Measurements from ENCODE around the gene CKS1B. TPM values are rescaled to one million over a fixed set of nuclear protein-coding genes. Genes with fewer than 3 reads are reported as not detected.
"Not testable (repeated sequence)": the region's sequence is repeated elsewhere in the genome, so short reads cannot be mapped to it uniquely, and the experiment has no call there.

The CKS1B gene
- total and polyA plus RNA-seq, 4 donors, result 22.3 to 38.2 (median 30.2) TPM

DNA sequence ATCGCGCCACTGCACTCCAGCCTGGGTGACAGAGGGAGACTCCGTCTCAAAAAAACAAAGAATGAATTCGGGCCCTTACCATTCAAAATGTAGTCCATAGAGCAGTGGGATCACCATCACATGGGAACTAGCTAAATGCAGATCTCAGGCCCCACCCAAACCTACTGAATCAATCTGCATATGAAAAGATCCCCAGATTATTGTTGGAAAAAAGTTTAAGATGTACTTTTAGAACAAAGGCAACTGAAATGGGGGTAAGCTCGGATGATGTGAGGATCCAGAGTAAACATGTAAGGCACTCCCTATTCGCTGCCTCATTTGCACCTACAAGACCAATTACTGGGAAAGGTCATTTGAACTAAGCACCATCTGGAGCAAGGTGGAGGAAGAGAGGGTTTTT, 7.9 kb downstream of the CKS1B start:
- no peak for TF ChIP-seq CTCF (IDR thresholded peaks at IDR 0.05; ENCODE audit: control extremely low read depth, extremely low read depth)
- peaks cover 0 to 14% (median 6%) of the 10 kb centered on the region in 5 donors for H3K4me1 ChIP-seq (ENCODE audit: control insufficient read depth in 5 of 5, insufficient read depth in 5 of 5, low read length in 5 of 5)
- no peak overlapping the region for H3K4me3 ChIP-seq
- WGBS, 2 donors, result 69 to 71% methylated on average over 6 of the region's 6 CpGs
- ATAC-seq (ENCODE audit: insufficient read depth, low FRiP score), result no peak
- H3K27ac ChIP-seq (ENCODE audit: low read depth in 1 of 2, low read length in 1 of 2), result no peak overlapping the region
- H3K27me3 ChIP-seq (ENCODE audit: control insufficient read depth in 3 of 3, insufficient read depth in 3 of 3, low read length in 2 of 3), result no peaks in the 10 kb centered on the region
- DNase-seq, result no peak
- no peaks in the 10 kb centered on the region for H3K9me3 ChIP-seq (ENCODE audit: control insufficient read depth in 4 of 4, insufficient read depth in 3 of 4, low read length in 3 of 4)
- H3K36me3 ChIP-seq (ENCODE audit: control insufficient read depth in 4 of 4, insufficient read depth in 4 of 4, low read length in 4 of 4), result peaks cover 0 to 5% (median 4%) of the 10 kb centered on the region in 4 donors
- H3K9ac ChIP-seq (ENCODE audit: insufficient read depth in 1 of 2, low read length in 2 of 2), result no peak overlapping the region

- Histone ChIP-seq H3K4me1 (ENCODE audit: control insufficient read depth in 5 of 5, insufficient read depth in 5 of 5, low read length in 5 of 5) (peaks cover 0 to 14% (median 6%) of the 10 kb centered on the region in 5 donors), H3K9me3 (ENCODE audit: control insufficient read depth in 4 of 4, insufficient read depth in 3 of 4, low read length in 3 of 4) (no peaks in the 10 kb centered on the region), H3K27ac (ENCODE audit: low read depth in 1 of 2, low read length in 1 of 2) (peak within 1 kb of the TSS; percentile 62 to 76)
Measured at GRCh38 chr1:154982897-154983648, 8.6 kb downstream of the CKS1B start, which contains the start of gene FLAD1. FLAD1 (plus strand) TSS chr1:154983344; CDS start chr1:154983695, 351 bp downstream.

DNA sequence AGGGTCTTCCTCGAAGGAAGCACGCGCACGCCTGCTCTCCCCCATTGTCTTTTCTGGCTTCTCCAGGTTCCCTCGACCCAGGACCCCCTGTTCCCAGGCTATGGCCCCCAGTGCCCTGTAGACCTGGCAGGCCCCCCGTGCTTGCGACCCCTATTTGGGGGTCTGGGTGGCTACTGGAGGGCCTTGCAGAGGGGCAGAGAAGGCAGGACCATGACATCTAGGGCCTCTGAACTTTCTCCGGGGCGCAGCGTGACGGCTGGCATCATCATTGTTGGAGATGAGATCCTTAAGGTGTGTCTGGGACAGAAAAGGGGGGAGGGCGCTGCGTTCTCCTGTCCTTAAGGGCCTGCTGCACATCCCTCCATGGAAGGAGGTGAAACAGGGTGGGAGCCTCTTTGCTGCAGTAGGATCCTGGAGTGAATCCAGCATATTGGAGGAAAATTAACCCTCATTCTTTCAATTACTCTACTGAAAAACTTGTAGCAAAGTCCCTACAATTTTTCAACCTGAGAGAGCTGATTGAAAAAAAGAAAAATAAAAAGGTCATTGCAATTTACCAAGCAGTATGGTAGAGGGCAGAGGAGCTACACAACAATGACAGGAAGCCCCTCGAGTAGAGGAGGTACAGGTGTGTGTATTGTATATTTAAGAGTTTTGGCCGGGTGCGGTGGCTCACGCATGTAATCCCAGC, 9.4 kb downstream of the CKS1B start:
- H3K36me3 ChIP-seq (ENCODE audit: control insufficient read depth in 4 of 4, insufficient read depth in 4 of 4, low read length in 4 of 4), result peaks cover 0 to 19% (median 9%) of the 10 kb centered on the region in 4 donors
- H3K4me3 ChIP-seq, result peak overlapping the region; percentile 82
- no peaks in the 10 kb centered on the region for H3K9me3 ChIP-seq (ENCODE audit: control insufficient read depth in 4 of 4, insufficient read depth in 3 of 4, low read length in 3 of 4)
- WGBS, 2 donors, result 17 to 20% methylated on average over 17 of the region's 17 CpGs
- H3K27ac ChIP-seq (ENCODE audit: low read depth in 1 of 2, low read length in 1 of 2), result peak overlapping the region; percentile 62 to 76
- no peak for DNase-seq
- no peak for TF ChIP-seq CTCF (IDR thresholded peaks at IDR 0.05; ENCODE audit: control extremely low read depth, extremely low read depth)
- no peaks in the 10 kb centered on the region for H3K27me3 ChIP-seq (ENCODE audit: control insufficient read depth in 3 of 3, insufficient read depth in 3 of 3, low read length in 2 of 3)
- peaks cover 0 to 14% (median 6%) of the 10 kb centered on the region in 5 donors for H3K4me1 ChIP-seq (ENCODE audit: control insufficient read depth in 5 of 5, insufficient read depth in 5 of 5, low read length in 5 of 5)
- no peak for ATAC-seq (ENCODE audit: insufficient read depth, low FRiP score)
- H3K9ac ChIP-seq (ENCODE audit: insufficient read depth in 1 of 2, low read length in 2 of 2), result peak overlapping the region; percentile 69 to 88

More at GRCh38 chr1:154982897-154983648, 8.6 kb downstream of the CKS1B start, which contains the start of gene FLAD1:
- ATAC-seq (ENCODE audit: insufficient read depth, low FRiP score) (peak; percentile 99), DNase-seq (peak; percentile 98 to 100 (median 99))
- 0 to 1% methylated on average over 26 of the region's 26 CpGs for WGBS, 2 donors
- TF ChIP-seq CTCF (IDR thresholded peaks at IDR 0.05; ENCODE audit: control extremely low read depth, extremely low read depth), result no peak
- Histone ChIP-seq H3K27me3 (ENCODE audit: control insufficient read depth in 3 of 3, insufficient read depth in 3 of 3, low read length in 2 of 3) (no peaks in the 10 kb centered on the region), H3K36me3 (ENCODE audit: control insufficient read depth in 4 of 4, insufficient read depth in 4 of 4, low read length in 4 of 4) (peaks cover 0 to 12% (median 6%) of the 10 kb centered on the region in 4 donors), H3K9ac (ENCODE audit: insufficient read depth in 1 of 2, low read length in 2 of 2) (peak within 1 kb of the TSS; percentile 69 to 88), H3K4me3 (peak within 1 kb of the TSS; percentile 82)

DNA sequence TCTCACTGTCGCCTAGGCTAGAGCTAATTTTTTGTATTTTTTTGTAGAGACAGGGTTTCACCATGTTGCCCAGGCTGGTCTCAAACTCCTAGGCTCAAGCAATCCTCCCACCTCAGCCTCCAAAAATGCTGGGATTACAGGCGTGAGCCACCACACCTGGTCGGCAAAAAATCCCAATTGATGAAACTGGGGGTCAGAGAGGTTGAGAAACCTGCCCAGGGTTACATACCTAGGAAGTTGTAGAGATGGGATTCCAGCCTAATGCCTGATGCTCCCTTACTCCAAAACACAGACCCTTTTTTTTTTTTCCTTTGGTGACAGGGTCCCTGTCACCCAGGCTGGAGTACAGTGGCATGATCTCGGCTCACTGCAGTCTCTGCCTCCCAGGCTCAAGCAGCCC, 12.3 kb downstream of the CKS1B start:
- peaks cover 0 to 14% (median 6%) of the 10 kb centered on the region in 5 donors for H3K4me1 ChIP-seq (ENCODE audit: control insufficient read depth in 5 of 5, insufficient read depth in 5 of 5, low read length in 5 of 5)
- not testable (repeated sequence) for H3K4me3 ChIP-seq; ATAC-seq (ENCODE audit: insufficient read depth, low FRiP score); H3K27me3 ChIP-seq (ENCODE audit: control insufficient read depth in 3 of 3, insufficient read depth in 3 of 3, low read length in 2 of 3); H3K9ac ChIP-seq (ENCODE audit: insufficient read depth in 1 of 2, low read length in 2 of 2); DNase-seq; H3K27ac ChIP-seq (ENCODE audit: low read depth in 1 of 2, low read length in 1 of 2); H3K9me3 ChIP-seq (ENCODE audit: control insufficient read depth in 4 of 4, insufficient read depth in 3 of 4, low read length in 3 of 4)
- peaks cover 0 to 33% (median 6%) of the 10 kb centered on the region in 4 donors for H3K36me3 ChIP-seq (ENCODE audit: control insufficient read depth in 4 of 4, insufficient read depth in 4 of 4, low read length in 4 of 4)
- WGBS, 2 donors, result 95 to 96% methylated on average over 4 of the region's 4 CpGs

Data from lung (tissue), 12 donors.